Cardiac septum (tissue), 1 donor: ENCODE measurements around the gene CNDP1. TPM values are rescaled to one million over a fixed set of nuclear protein-coding genes. Genes with fewer than 3 reads are reported as not detected.

ENCODE experiments used
- DNase-seq: peaks from one replicate; pipeline ENCODE4 v3.0.0-alpha.2; 2020; ENCODE audit warnings: low spot score
- intact Hi-C: fragments of 100-400 bp; cut with DNase I; formaldehyde crosslinking; loops from one replicate; pipeline ENCODE4 v1.14.0; 2022
- total RNA-seq: library from RNA; stranded (reverse); fragmentation: NEBNext Ultra II Directional; extraction: Animal tissue kit (Norgen Biotek cat#: 25700); gene quantifications from one replicate; pipeline ENCODE4 v1.2.1, GENCODE V29; 2021
- donor health status: DM: no; HTN: no; CAD: no.

Gene CNDP1
- total RNA-seq, 1 donor from 2014 or later: not detected

GRCh38 chr18:74608681-74609080 is 74.4 kb downstream of the CNDP1 start:
- intact Hi-C loops: no loop called here
- DNase-seq: no peak

- no peak for DNase-seq
- intact Hi-C loops: no loop called here
These were observed 75.2 kb downstream of the CNDP1 start for GRCh38 chr18:74609535-74609934.

GRCh38 chr18:74610051-74610615 is 75.8 kb downstream of the CNDP1 start:
- no peak for DNase-seq
- intact Hi-C loops: no loop called here

GRCh38 chr18:74610860-74611259 is 76.6 kb downstream of the CNDP1 start:
- DNase-seq: no peak

GRCh38 chr18:74611765-74612164 is 77.5 kb downstream of the CNDP1 start:
- intact Hi-C loops: no loop called here
- no peak for DNase-seq

More at GRCh38 chr18:74610860-74611259, 76.6 kb downstream of the CNDP1 start:
- intact Hi-C loops: no loop called here

GRCh38 chr18:74613381-74613780 is 79.1 kb downstream of the CNDP1 start:
- intact Hi-C loops: no loop called here
- no peak for DNase-seq

- intact Hi-C loops: no loop called here
- no peak for DNase-seq
These were observed 82.2 kb downstream of the CNDP1 start for GRCh38 chr18:74616494-74616893.

- DNase-seq: no peak
- intact Hi-C loops: no loop called here
These were observed 83.2 kb downstream of the CNDP1 start for GRCh38 chr18:74617486-74617885.

GRCh38 chr18:74622072-74622471 is 87.8 kb downstream of the CNDP1 start:
- intact Hi-C loops: no loop called here
- DNase-seq: no peak

GRCh38 chr18:74623047-74623816 is 88.9 kb downstream of the CNDP1 start:
- intact Hi-C loops: no loop called here
- DNase-seq: no peak

- intact Hi-C loops: no loop called here
- DNase-seq: no peak
These were observed 90.2 kb downstream of the CNDP1 start for GRCh38 chr18:74624466-74624865.

- intact Hi-C loops: no loop called here
These were observed 90.9 kb downstream of the CNDP1 start for GRCh38 chr18:74625157-74625556.

GRCh38 chr18:74626049-74626874 is 92.0 kb downstream of the CNDP1 start:
- intact Hi-C loops: no loop called here
- DNase-seq: no peak

More at GRCh38 chr18:74625157-74625556, 90.9 kb downstream of the CNDP1 start:
- no peak for DNase-seq

GRCh38 chr18:74630804-74631203 is 96.5 kb downstream of the CNDP1 start:
- intact Hi-C loops: no loop called here
- no peak for DNase-seq

- no peak for DNase-seq
- intact Hi-C loops: no loop called here
These were observed 96.9 kb downstream of the CNDP1 start for GRCh38 chr18:74631212-74631611.

GRCh38 chr18:74631623-74632350 is 97.5 kb downstream of the CNDP1 start:
- intact Hi-C loops: no loop called here
- no peak for DNase-seq

- DNase-seq: no peak
- intact Hi-C loops: no loop called here
These were observed 98.0 kb downstream of the CNDP1 start for GRCh38 chr18:74632351-74632679.

- intact Hi-C loops: no loop called here
- DNase-seq: no peak
These were observed 98.6 kb downstream of the CNDP1 start for GRCh38 chr18:74632856-74633255.

- no peak for DNase-seq
- intact Hi-C loops: no loop called here
These were observed 99.5 kb downstream of the CNDP1 start for GRCh38 chr18:74633652-74634352.
